IPS-18c (cell line): ENCODE results near the gene HMCES.
"Not testable (repeated sequence)": the region's sequence is repeated elsewhere in the genome, so short reads cannot be mapped to it uniquely, and the experiment has no call there.

Source experiments
- H3K4me3 ChIP-seq: 2 replicates; pipeline ENCODE4 v1.7.0; 2013; ENCODE audit warnings: low read depth, mild to moderate bottlenecking, low read length, moderate library complexity; ENCODE audit not compliant: insufficient read depth
- H3K9me3 ChIP-seq: one replicate; pipeline ENCODE4 v1.6.1; 2013; ENCODE audit warnings: mild to moderate bottlenecking, low read length, moderate library complexity; ENCODE audit not compliant: control insufficient read depth, insufficient read depth

HMCES gene, protein sequence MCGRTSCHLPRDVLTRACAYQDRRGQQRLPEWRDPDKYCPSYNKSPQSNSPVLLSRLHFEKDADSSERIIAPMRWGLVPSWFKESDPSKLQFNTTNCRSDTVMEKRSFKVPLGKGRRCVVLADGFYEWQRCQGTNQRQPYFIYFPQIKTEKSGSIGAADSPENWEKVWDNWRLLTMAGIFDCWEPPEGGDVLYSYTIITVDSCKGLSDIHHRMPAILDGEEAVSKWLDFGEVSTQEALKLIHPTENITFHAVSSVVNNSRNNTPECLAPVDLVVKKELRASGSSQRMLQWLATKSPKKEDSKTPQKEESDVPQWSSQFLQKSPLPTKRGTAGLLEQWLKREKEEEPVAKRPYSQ

DNA sequence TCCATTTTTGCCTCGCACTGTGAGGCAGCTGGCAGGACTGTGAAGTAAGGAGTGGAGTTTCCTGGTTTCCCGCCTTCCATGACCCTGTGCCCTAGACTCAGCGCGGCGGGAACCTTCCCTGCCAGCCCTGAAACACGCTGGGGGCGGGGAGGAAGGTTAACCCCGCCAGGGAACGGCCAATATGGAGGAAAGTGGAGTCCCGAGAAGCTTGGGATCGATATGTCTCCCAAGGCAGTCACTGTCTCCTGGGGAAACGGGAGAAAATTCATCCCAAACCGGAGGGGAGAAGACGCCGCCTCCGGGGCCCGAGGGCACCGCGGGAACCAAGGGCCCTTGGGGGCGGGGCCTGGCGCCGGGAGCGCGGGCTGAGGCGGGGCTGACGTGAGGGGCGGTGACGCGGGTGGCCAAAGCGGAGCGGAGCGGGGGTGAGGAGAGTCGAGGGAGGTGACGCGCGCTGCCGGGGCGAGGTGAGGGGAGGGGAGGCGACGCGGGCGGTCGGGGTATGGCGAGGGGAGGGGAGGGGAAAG, at the start of gene HMCES:
Gene HMCES (plus strand): TSS at position 432 of the 527 bp plus-strand sequence. CDS start 863 bp downstream, outside the sequence.
- Histone ChIP-seq H3K9me3 (no peaks in the 10 kb centered on the region), H3K4me3 (peak within 1 kb of the TSS; percentile 90)

DNA sequence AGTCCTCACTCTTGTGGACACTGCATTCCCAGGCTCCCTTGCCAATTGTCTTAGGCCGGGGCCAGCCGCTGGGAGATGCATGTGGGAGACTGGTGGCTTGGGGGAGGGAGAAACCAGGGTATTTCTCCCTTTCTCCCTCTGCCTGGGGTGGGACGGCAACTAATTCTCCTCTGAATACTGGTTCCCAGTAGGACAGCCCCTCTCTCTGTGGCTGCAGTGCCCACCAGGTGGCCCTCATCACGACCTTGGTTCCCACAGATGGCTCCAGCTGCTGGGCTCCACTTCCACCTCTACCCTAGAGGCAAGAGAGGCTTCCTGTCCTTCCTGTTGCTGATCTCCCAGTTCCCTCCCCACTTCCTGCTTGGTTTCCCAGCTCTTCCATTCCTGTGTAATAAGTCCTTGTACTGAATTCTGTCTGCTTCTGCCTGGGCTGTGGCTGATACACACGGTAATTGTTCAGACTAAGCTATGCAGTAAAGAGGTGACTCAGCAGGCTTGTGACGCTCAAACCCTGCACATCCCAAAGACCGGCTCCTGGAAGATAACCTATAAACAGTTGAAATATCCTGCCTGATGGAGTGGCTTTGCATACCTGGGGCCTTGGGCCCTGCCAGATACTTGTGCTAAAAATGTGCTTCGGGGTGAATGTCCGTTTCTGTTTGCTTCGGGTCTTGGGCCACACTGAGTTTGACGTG, 49.6 kb upstream of the HMCES start:
- Histone ChIP-seq H3K9me3 (no peaks in the 10 kb centered on the region), H3K4me3 (no peak overlapping the region)

DNA sequence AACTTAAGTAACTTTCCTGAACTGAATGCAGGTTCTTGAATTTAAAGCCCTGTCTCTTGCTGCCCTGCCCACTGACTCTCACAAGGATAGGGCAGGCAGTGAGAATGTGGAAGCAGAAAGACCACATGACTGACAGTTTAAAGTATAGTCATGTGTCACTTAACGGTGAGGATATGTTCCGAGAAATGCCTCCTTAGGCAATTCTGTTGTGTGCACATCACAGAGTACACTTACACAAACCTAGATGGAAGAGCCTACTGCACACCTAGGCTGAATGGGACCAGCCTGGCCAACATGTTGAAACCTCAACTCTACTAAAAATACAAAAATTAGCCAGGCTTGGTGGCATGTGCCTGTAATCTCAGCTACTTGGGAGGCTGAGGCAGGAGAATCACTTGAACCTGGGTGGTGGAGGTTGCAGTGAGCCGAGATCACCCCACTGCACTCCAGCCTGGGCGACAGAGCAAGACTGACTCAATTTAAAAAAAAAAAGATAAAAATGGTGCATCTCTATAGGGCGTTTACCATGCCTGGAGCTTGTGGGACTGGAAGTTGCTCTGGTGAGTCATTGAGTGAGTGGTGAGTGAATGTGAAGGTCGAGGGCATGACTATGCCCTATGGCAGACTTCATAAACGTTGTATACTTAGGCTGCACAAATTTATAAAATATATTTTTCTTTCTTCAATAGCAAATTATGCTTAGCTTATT, 48.2 kb upstream of the HMCES start:
- Histone ChIP-seq H3K9me3 (peaks cover under 1% of the 10 kb centered on the region), H3K4me3 (no peak overlapping the region)

DNA sequence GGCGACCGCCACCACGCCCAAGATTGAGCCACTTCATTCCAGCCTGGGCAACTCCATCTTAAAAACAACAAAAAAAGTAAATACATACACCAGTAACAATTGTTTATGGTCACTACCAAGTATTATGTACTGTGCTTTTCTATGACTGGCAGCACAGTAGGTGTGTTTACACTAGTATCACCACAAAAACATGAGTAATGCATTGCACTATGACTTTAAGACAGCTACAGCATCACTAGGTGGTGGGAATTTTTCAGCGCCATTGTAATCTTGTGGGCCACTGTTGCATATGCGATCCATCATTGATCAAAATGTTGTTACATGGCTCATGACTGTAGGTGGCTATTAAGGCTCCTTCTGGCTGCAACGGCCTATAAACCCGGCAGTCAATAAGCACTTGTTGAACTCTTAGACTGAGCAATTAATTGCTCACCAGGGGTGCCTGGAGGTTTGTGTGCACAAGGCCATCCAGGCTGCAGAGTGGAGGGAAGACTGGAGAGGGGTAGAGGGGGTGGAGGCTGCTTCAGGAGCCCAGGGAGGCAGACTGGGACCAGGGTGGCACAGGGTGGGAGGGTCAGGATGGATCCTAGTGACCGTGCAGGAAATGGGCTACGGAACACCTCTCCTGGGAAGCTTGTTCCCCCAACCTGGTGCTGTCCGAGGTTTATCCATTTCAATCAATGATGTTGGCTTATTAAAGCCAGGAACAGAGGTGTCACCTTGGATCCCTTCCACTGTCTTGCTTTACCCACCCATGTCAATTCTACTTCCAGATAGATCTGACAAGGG, 47.1 kb upstream of the HMCES start:
- Histone ChIP-seq H3K4me3 (no peak overlapping the region), H3K9me3 (peaks cover 3% of the 10 kb centered on the region)

DNA sequence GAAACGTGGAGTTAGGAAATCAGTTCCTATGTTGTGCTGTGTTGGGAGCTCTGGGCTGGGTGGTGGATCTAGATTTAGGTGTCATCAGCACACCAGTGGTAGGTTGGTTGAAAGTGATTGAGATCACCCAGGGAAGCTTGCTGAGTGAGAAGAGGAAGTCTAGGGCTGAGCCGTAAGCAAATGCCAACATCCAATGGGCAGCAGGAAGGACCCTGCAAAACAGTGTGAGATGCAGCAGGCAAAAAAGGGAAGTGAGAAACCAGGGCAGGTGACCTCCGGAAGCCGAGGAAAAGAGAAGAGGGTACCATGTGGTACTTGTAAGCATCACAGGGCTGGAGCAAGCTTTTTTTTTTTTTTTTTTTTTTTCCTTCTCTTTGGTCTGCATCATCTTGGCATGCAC, 45.1 kb upstream of the HMCES start:
- peaks cover 3% of the 10 kb centered on the region for H3K9me3 ChIP-seq

DNA sequence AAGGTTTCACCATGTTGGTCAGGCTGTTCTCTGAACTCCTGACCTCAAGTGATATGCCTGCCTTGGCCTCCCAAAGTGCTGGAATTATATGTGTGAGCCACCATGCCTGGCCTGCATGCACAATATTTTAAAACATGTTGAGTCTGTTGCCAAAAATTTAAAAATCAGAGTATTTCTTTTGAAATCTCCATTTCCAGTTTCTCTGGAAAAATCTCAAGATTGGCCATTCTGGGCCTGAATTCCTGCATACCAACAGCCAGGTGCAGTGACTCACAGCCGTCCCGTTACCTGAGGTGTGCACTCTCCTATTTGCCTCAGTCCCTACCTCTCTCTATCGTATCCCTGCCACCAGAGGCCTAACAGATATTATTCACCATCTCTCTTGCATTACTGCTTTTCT, 44.2 kb upstream of the HMCES start:
- Histone ChIP-seq H3K9me3 (peaks cover 3% of the 10 kb centered on the region), H3K4me3 (no peak overlapping the region)

More for the DNA sequence above, 45.1 kb upstream of the HMCES start:
- no peak overlapping the region for H3K4me3 ChIP-seq

DNA sequence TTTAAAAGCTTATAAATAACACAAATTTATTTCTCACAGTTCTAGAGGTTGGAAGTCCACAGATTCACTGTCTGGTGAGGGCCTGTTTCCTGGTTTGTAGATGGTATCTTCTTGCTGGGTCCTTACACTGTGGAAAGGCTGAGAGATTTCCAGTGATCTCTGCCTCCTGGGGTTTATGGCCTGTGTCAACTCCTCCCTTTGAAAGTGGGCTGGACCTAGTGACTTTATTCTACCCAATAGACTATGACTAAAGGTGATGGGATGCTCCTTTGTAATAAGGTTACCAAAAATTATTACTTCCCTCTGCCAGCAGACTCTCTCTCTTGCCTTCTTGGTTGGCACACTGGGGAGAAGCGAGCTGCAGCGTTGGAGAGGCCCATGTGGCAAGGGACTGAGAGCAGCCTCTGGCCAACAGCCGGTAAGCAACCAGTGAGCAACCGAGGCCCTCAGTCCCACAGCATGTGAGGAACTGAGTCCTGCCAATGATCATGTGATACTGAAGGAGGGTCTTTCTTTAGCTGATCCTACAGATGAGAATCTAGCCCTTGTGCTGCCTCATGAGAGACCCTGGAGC, 43.2 kb upstream of the HMCES start:
- Histone ChIP-seq H3K4me3 (no peak overlapping the region), H3K9me3 (peaks cover 3% of the 10 kb centered on the region)

DNA sequence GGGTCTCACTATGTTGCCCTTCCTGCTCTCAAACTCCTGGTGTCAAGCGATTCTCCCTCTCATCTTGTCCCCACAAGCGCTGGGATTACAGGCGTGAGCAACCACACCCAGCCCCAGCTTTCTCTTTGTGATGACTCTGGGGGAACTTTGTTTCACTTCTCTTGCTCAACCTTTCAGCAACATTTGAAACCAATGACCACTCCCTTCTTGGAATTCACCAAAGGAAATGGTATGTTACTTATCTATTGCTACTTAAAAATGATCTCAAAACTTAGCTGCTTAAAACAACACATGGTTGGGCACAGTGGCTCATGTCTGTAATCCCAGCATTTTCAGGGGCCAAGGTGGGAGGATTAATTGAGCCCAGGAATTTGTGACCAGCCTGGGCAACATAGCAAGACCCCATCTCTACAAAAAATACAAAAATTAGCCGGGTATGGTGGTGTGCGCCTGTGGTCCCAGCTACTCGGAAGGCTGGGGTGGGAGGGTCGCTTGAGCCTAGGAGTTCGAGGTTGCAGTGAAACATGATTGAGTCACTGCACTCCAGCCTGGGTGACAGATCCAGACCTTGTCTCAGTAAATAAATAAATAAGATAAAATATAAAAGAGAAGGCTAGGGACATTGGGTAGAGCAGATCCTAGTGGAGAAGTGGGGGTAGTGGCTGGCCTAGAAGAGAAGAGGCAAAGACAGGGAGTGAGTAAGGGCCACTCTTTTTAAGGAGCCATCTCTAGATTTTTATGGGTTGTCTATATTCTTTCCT, 39.5 kb upstream of the HMCES start:
- Histone ChIP-seq H3K4me3 (no peak overlapping the region), H3K9me3 (peaks cover 3% of the 10 kb centered on the region)

DNA sequence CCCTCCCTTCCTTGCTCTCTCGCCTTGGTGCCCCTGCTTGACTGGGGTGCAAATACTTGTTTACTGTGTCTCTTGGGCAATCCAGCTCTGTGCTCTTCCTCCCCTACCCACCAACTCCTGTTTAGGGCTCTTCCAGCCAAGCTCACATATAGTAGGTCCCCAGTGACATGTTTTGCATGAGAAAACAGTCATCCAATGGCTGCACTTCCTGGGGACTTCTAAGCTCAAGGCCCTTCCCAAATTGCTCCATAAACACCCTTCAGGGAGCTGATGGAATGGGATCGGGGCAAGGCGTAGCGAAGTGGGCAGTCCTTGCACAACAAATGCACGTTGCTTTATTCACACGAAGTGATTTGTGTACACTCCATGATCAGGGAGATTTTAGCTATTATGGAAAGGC, 38.7 kb upstream of the HMCES start:
- no peak overlapping the region for H3K4me3 ChIP-seq
- H3K9me3 ChIP-seq: peaks cover 3% of the 10 kb centered on the region

DNA sequence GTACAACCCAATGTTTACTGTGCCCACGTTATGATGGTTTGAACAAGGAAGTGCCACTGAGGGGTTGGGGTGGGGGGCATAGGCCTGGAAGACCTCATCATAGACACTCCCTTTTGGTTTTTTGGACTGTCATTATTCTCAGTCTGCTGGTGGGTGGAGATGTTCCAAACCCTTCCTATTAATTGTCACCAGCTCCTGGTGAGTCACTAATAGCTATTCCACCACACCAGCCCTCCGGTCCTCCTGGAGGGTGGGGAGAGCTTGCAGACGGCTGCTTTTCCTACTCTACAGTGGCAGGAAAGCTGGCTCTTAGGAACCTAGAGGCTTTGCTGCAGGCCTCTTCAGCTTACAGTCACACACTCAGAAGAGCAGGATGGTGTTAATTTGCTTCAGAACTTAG, 38.2 kb upstream of the HMCES start:
- Histone ChIP-seq H3K9me3 (peaks cover 2% of the 10 kb centered on the region), H3K4me3 (no peak overlapping the region)

DNA sequence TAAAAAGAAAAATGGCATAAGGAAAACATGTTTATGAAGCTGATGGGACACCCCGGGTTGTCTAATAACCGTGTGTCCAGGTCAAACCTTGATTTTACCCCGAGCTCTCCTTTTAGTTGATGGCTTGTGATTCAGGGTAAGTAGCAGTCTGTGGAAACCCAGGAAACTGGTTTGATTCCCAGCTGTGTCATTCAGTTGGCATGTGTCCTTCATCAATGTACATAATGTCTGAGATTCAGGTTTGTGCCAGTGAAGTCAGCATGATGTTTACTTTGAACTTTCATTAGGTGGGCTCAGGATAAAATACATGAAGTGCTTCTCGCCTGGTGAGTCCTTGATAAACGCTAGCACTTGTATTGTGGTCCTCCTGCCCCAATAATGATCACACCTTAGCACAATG, 33.5 kb upstream of the HMCES start:
- no peaks in the 10 kb centered on the region for H3K9me3 ChIP-seq
- no peak overlapping the region for H3K4me3 ChIP-seq

DNA sequence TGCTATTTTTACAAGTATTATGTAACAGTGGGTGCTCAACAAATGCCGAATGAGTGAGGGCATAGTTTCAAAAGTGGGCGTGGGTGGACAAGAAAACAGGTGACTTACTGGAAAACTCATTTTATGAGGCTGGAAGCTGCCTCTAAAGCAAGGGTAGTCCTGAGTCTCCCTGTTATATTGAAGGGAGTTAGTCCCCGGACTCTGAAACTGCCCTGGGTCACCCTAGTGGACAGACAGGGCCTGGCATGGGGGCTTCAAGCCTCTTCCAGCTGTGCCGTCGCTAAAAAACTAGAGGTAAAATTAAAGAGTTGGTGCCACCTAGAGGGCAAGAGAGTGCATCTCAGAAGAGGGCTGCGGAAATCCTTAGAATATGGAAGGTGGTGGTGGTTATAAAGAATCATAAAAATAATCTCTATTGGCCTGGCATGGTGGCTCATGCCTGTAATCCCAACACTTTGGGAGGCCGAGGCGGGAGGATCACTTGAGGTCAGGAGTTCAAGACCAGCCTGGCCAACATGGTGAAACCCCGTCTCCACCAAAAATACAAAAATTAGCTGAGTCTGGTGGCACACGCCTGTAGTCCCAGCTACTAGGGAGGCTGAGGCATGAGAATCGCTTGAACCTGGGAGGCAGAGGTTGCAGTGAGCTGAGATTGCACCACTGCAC, 32.9 kb upstream of the HMCES start:
- not testable (repeated sequence) for H3K4me3 ChIP-seq, H3K9me3 ChIP-seq

DNA sequence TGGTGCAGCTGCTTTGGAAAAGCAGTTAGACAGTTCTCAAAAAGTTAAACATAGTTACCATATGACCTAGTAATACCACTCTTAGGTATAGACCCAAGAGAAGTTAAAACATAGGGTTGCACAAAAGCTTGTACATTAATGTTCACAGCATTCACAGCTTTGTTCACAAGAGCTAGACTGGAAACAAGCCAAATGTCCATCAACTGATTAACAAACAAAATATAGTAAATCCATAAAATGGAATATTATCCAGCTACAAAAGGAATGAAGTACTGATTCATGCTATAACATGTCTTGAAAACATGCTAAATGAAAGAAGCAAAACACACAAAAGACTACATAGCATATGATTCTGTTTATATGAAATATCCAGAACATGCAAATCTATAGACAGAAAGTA, 32.0 kb upstream of the HMCES start:
- H3K4me3 ChIP-seq: no peak overlapping the region
- no peaks in the 10 kb centered on the region for H3K9me3 ChIP-seq

DNA sequence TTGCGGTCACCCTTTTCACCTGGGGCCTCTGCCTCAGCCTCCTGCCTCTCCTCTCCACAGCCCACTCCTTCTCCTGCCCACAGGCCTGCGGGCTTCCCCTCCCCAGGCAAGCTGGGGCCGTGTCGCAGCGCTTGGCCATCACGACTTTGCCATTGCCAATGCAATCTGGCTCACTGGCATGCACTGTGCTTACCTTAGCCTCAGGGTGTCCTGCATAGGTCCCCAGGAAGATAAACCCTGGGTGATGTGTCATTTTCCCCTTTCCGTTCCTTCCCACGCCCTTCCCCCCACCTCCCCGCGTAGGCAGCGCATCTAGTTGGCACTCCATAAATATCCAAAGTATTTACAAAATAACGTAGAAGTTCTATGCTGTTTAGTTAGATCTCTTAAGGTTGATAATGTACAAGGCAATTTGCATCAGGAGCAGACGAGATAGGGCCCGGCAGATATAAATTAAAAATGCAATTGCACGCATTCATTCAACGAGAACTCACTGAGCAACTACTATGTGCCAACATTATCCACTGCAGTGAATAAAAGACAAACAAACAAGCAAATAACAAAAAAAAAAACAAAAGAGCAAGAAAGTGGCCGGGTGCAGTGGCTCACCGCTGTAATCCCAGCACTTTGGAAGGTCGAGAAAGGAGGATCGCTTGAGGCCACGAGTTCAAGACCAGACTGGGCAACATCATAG, 30.2 kb upstream of the HMCES start:
- no peaks in the 10 kb centered on the region for H3K9me3 ChIP-seq
- peak overlapping the region; percentile 98 for H3K4me3 ChIP-seq
